H1 (cell line): ENCODE data around the gene STX19. TPM values are rescaled to one million over a fixed set of nuclear protein-coding genes. Genes with fewer than 3 reads are reported as not detected.

Experiments used
- CTCF ChIA-PET: fragments of 300-600 bp; sonication (Branson Sonifier 250); formaldehyde crosslinking; loops from one replicate; lab custom pipeline; 2021; ENCODE audit not compliant: partially characterized antibody; lab: Charles Lee
- POLR2A ChIA-PET: fragments of 300-600 bp; sonication (Branson Sonifier 250); formaldehyde crosslinking; loops from one replicate; lab custom pipeline; 2021; ENCODE audit warnings: inconsistent platforms; ENCODE audit not compliant: partially characterized antibody; lab: Charles Lee
- DNase-seq, 2 experiments: peaks; one replicate each; pipeline versions ENCODE4 v3.0.0 to v3.0.0-alpha.2; 2010 to 2022; ENCODE audit warnings: low spot score in 2 of 2, low read depth in 1 of 2, mixed read lengths in 1 of 2
- FAIRE-seq: peaks from 2 replicates; lab custom pipeline; 2011; peaks lifted over from hg19 to GRCh38; lab: Jason Lieb, UNC
- H2AFZ ChIP-seq: 2 replicates; pipeline ENCODE4 v1.8.1; 2012; ENCODE audit warnings: low read length, inconsistent platforms
- H2AK5ac ChIP-seq: 2 replicates; pipeline ENCODE4 v1.6.1; 2013; ENCODE audit warnings: low read depth, low read length
- H2BK120ac ChIP-seq: replicated peaks from 2 replicates; pipeline ENCODE3; 2013; ENCODE audit warnings: low read depth, low read length, inconsistent platforms
- H2BK12ac ChIP-seq: 2 replicates; pipeline ENCODE4 v1.6.1; 2013; ENCODE audit warnings: low read depth, low read length
- H2BK15ac ChIP-seq: 2 replicates; pipeline ENCODE4 v1.6.1; 2013; ENCODE audit warnings: low read length
- H2BK20ac ChIP-seq: 2 replicates; pipeline ENCODE4 v1.6.1; 2013; ENCODE audit warnings: low read length
- H2BK5ac ChIP-seq: 2 replicates; pipeline ENCODE4 v1.6.1; 2013; ENCODE audit warnings: low read depth, low read length
- H3K14ac ChIP-seq: 2 replicates; pipeline ENCODE4 v1.6.1; 2013; ENCODE audit warnings: inconsistent platforms; ENCODE audit not compliant: insufficient read length
- H3K18ac ChIP-seq: 2 replicates; pipeline ENCODE4 v1.6.1; 2013; ENCODE audit warnings: low read length; ENCODE audit errors: extremely low read depth
- H3K23ac ChIP-seq: 2 replicates; pipeline ENCODE4 v1.6.1; 2013; ENCODE audit warnings: inconsistent platforms; ENCODE audit not compliant: insufficient read length
- H3K23me2 ChIP-seq: 2 replicates; pipeline ENCODE4 v1.6.1; 2013; ENCODE audit warnings: low read depth, low read length
- H3K27ac ChIP-seq: 2 replicates; pipeline ENCODE4 v1.6.1; 2011; ENCODE audit warnings: low read depth, low read length, inconsistent platforms
- H3K27me3 ChIP-seq, 4 experiments: replicated peaks in 1 of 4; 1 replicate in 1 of 4; 2 replicates in 3 of 4; pipeline versions ENCODE4 v1.6.1 to v1.8.1; 2011 to 2013; ENCODE audit warnings: low read length in 3 of 4, mild to moderate bottlenecking in 3 of 4, inconsistent platforms in 2 of 4, mixed read lengths in 2 of 4, moderate library complexity in 1 of 4; ENCODE audit not compliant: control insufficient read depth in 3 of 4, insufficient read depth in 3 of 4; ENCODE audit errors: extremely low read depth in 1 of 4
- H3K36me3 ChIP-seq, 4 experiments: 2 replicates each; pipeline versions ENCODE4 v1.6.1 to v1.8.1; 2011 to 2013; ENCODE audit warnings: mild to moderate bottlenecking in 4 of 4, low read length in 3 of 4, moderate library complexity in 2 of 4, control low read depth in 1 of 4, inconsistent platforms in 1 of 4; ENCODE audit not compliant: insufficient read depth in 4 of 4, control insufficient read depth in 2 of 4
- H3K4ac ChIP-seq: replicated peaks from 2 replicates; pipeline ENCODE3; 2013; ENCODE audit warnings: low read length, low read depth, mixed read lengths, inconsistent platforms; ENCODE audit not compliant: insufficient read length
- H3K4me1 ChIP-seq, 4 experiments: replicated peaks in 1 of 4; 1 replicate in 1 of 4; 2 replicates in 3 of 4; pipeline versions ENCODE4 v1.6.1 to v1.8.1; 2011 to 2013; ENCODE audit warnings: low read length in 3 of 4, inconsistent platforms in 2 of 4, mixed read lengths in 1 of 4; ENCODE audit not compliant: insufficient read depth in 4 of 4, control insufficient read depth in 3 of 4
- H3K4me2 ChIP-seq, 2 experiments: 2 replicates each; pipeline versions ENCODE4 v1.6.1 to v1.8.1; 2011 to 2013; ENCODE audit warnings: low read depth in 2 of 2, low read length in 2 of 2, control low read depth in 1 of 2, inconsistent platforms in 1 of 2, mild to moderate bottlenecking in 1 of 2; ENCODE audit not compliant: insufficient read depth in 1 of 2
- H3K4me3 ChIP-seq, 4 experiments: fragments of 200-600, 300-600 bp in 1 of 4; sonication (generic), shearing (Covaris generic), sonication (Bioruptor Twin) in 1 of 4; 2 replicates each; pipeline versions ENCODE4 v1.5.1 to v1.8.1; 2011 to 2016; ENCODE audit warnings: low read length in 4 of 4, low read depth in 3 of 4, control low read depth in 2 of 4, inconsistent platforms in 2 of 4, mild to moderate bottlenecking in 2 of 4, mixed read lengths in 1 of 4, moderate library complexity in 1 of 4; ENCODE audit not compliant: insufficient read depth in 2 of 4; ENCODE audit errors: extremely low read depth in 1 of 4
- H3K56ac ChIP-seq: replicated peaks from 2 replicates; pipeline ENCODE3; 2013; ENCODE audit warnings: low read depth, mild to moderate bottlenecking, mixed read lengths, low read length, inconsistent platforms; ENCODE audit not compliant: insufficient read length
- H3K79me1 ChIP-seq: 2 replicates; pipeline ENCODE4 v1.6.1; 2013; ENCODE audit warnings: low read depth, low read length, control low read depth
- H3K79me2 ChIP-seq, 2 experiments: 2 replicates each; pipeline versions ENCODE4 v1.6.1 to v1.8.1; 2012 to 2013; ENCODE audit warnings: low read length in 2 of 2, mild to moderate bottlenecking in 2 of 2, inconsistent platforms in 1 of 2; ENCODE audit not compliant: insufficient read depth in 2 of 2, control insufficient read depth in 1 of 2
- H3K9ac ChIP-seq, 4 experiments: replicated peaks in 1 of 4; 1 replicate in 1 of 4; 2 replicates in 3 of 4; pipeline versions ENCODE4 v1.6.1 to v1.8.1; 2011 to 2013; ENCODE audit warnings: low read depth in 3 of 4, low read length in 3 of 4, control low read depth in 2 of 4, mild to moderate bottlenecking in 2 of 4, moderate library complexity in 2 of 4, inconsistent platforms in 1 of 4; ENCODE audit errors: extremely low read depth in 1 of 4
- H3K9me3 ChIP-seq, 2 experiments: 2 replicates each; pipeline versions ENCODE4 v1.6.1 to v1.8.1; 2012 to 2013; ENCODE audit warnings: mild to moderate bottlenecking in 2 of 2, moderate library complexity in 2 of 2, control low read depth in 1 of 2, inconsistent platforms in 1 of 2, low read depth in 1 of 2, low read length in 1 of 2, mixed read lengths in 1 of 2; ENCODE audit not compliant: insufficient read depth in 2 of 2
- H4K20me1 ChIP-seq, 2 experiments: replicated peaks in 1 of 2; 2 replicates each; pipeline versions ENCODE3 to v1.8.1; 2011 to 2013; ENCODE audit warnings: inconsistent platforms in 2 of 2, low read length in 2 of 2, mild to moderate bottlenecking in 1 of 2; ENCODE audit not compliant: insufficient read depth in 2 of 2, control insufficient read depth in 1 of 2
- H4K5ac ChIP-seq: 2 replicates; pipeline ENCODE4 v1.6.1; 2013; ENCODE audit warnings: low read length, low read depth, mixed read lengths, inconsistent platforms; ENCODE audit not compliant: insufficient read length
- H4K8ac ChIP-seq: 2 replicates; pipeline ENCODE4 v1.8.0; 2013; ENCODE audit warnings: mild to moderate bottlenecking, moderate library complexity, low read length, inconsistent platforms; ENCODE audit not compliant: insufficient read depth; ENCODE audit errors: extremely low read depth
- H4K91ac ChIP-seq: replicated peaks from 2 replicates; pipeline ENCODE3; 2013; ENCODE audit warnings: low read length, mixed read lengths, inconsistent platforms; ENCODE audit not compliant: insufficient read length
- CBX5 ChIP-seq: fragments of 300-800, 300-1000 bp; sonication (generic); IDR thresholded peaks from 2 replicates; pipeline ENCODE4 v1.7.1; 2016; ENCODE audit warnings: antibody characterized with exemption, low read length, low read depth
- CBX8 ChIP-seq: fragments of 300-800, 300-1000 bp; sonication (generic); IDR thresholded peaks from 2 replicates; pipeline ENCODE4 v1.7.1; 2016; ENCODE audit warnings: low read depth, low read length, borderline replicate concordance
- GTF2F1 ChIP-seq: IDR thresholded peaks from 2 replicates; pipeline ENCODE4 v1.6.1; 2012; ENCODE audit warnings: low read depth, low read length, improper control_type of control experiment, borderline replicate concordance
- POLR2A ChIP-seq, 2 experiments: IDR thresholded peaks; 1 replicate in 1 of 2; 2 replicates in 1 of 2; pipeline ENCODE4 v1.6.1; 2011; ENCODE audit warnings: low read depth in 2 of 2, low read length in 2 of 2, mild to moderate bottlenecking in 2 of 2; ENCODE audit errors: control extremely low read depth in 1 of 2
- SP1 ChIP-seq: IDR thresholded peaks from 2 replicates; pipeline ENCODE4 v1.6.1; 2011; ENCODE audit warnings: low read depth, low read length
- TCF12 ChIP-seq: IDR thresholded peaks from 2 replicates; pipeline ENCODE4 v1.6.1; 2011; ENCODE audit warnings: low read depth, mild to moderate bottlenecking, low read length
- WGBS, 2 experiments: shearing (Covaris generic) in 1 of 2; methylation state at CpG; one replicate each; pipeline versions ENCODE4 v1.1.6 to v1.1.7; 2013 to 2015; ENCODE audit warnings: low lambda C conversion rate in 2 of 2, mixed read lengths in 2 of 2, inconsistent platforms in 1 of 2, low coverage in 1 of 2, missing lambda C conversion rate in 1 of 2; ENCODE audit not compliant: insufficient replicate concordance in 2 of 2, insufficient coverage in 1 of 2, insufficient read length in 1 of 2; ENCODE audit errors: extremely low coverage in 1 of 2, missing lambda C conversion rate in 1 of 2; 5-methylcytosine and 5-hydroxymethylcytosine counted together
- polyA plus RNA-seq, 7 experiments: library from polyadenylated mRNA; depleted of rRNA in 3 of 7; stranded (reverse) in 5 of 7; unstranded in 2 of 7; fragments of >200 nt in 5 of 7; fragments of 200-250 nt in 2 of 7; gene quantifications; 1 replicate in 5 of 7; 2 replicates in 1 of 7; 4 replicates in 1 of 7; pipeline versions ENCODE4 v1.2.1 to v1.2.3, GENCODE V29; 2011 to 2013; ENCODE audit warnings: missing spikeins in 2 of 7, mixed read lengths in 2 of 7
- total RNA-seq: library from RNA; stranded (reverse); fragmentation: NEBNext Ultra II Directional; extraction: Animal tissue kit (Norgen Biotek cat#: 25700); gene quantifications from 2 replicates; pipeline ENCODE4 v1.2.1, GENCODE V29; 2021

Gene STX19
- total and polyA plus RNA-seq, 2 of the 8 experiments (the other 6 are each of a cell fraction or from before 2014, with no cell fraction given): not detected

- 88% methylated on average over 3 of the region's 3 CpGs; no CpG with 5 or more reads in 1 of the 2 experiments for WGBS, 2 experiments
These were observed 47.7 kb upstream of the STX19 start for GRCh38 chr3:94076055-94076454.

More at GRCh38 chr3:94076055-94076454, 47.7 kb upstream of the STX19 start:
- Histone ChIP-seq H2AFZ (no peak overlapping the region), H4K8ac (no peak overlapping the region), H3K23ac (no peak overlapping the region), H3K4ac (no peak overlapping the region), H3K79me2 (no peaks in the 10 kb centered on the region), H3K36me3 (no peaks in the 10 kb centered on the region; a peak in 1 of 8 replicates), H2BK120ac (no peak overlapping the region), H3K4me1 (no peaks in the 10 kb centered on the region; a peak in 1 of 7 replicates), H3K14ac (no peak overlapping the region), H4K20me1 (no peaks in the 10 kb centered on the region), H4K91ac (no peak overlapping the region), H3K9me3 (peaks cover 0 to 2% of the 10 kb centered on the region in 2 experiments; a peak in 1 of 4 replicates), H2AK5ac (no peak overlapping the region), H3K27ac (no peak overlapping the region), H4K5ac (no peak overlapping the region), H3K4me2 (no peak overlapping the region), H3K27me3 (no peaks in the 10 kb centered on the region), H3K56ac (no peak overlapping the region), H2BK20ac (no peak overlapping the region), H2BK15ac (no peak overlapping the region), H3K18ac (no peak overlapping the region), H3K79me1 (no peaks in the 10 kb centered on the region; the same call in 1 of the 2 replicates), H3K4me3 (no peak overlapping the region), H3K9ac (no peak overlapping the region), H2BK5ac (no peak overlapping the region), H3K23me2 (no peaks in the 10 kb centered on the region), H2BK12ac (no peak overlapping the region)
- DNase-seq (no peak), FAIRE-seq (no peak)
- no peak for TF ChIP-seq TCF12
- TF ChIP-seq POLR2A (IDR thresholded peaks at IDR 0.05; ENCODE audit: control extremely low read depth in 1 of 2, low read depth in 2 of 2, low read length in 2 of 2): no peak
- TF ChIP-seq SP1: no peak
- TF ChIP-seq CBX5: no peak
- no peak for TF ChIP-seq GTF2F1
- TF ChIP-seq CBX8: no peak
- CTCF ChIA-PET: no interaction called here
- POLR2A ChIA-PET: no interaction called here
